NB4 (cell line): ENCODE results near the gene TPM2.

Experiments
- POLR2A ChIP-seq: IDR thresholded peaks from 2 replicates; pipeline ENCODE4 v1.6.1; 2011; ENCODE audit warnings: mild to moderate bottlenecking; ENCODE audit not compliant: insufficient read length; ENCODE audit errors: extremely low read depth
- TF ChIP-seq, protein P1 (sequence below): IDR thresholded peaks from one replicate; pipeline ENCODE4 v1.5.1; 2012; ENCODE audit warnings: low read depth, low read length

DNA sequence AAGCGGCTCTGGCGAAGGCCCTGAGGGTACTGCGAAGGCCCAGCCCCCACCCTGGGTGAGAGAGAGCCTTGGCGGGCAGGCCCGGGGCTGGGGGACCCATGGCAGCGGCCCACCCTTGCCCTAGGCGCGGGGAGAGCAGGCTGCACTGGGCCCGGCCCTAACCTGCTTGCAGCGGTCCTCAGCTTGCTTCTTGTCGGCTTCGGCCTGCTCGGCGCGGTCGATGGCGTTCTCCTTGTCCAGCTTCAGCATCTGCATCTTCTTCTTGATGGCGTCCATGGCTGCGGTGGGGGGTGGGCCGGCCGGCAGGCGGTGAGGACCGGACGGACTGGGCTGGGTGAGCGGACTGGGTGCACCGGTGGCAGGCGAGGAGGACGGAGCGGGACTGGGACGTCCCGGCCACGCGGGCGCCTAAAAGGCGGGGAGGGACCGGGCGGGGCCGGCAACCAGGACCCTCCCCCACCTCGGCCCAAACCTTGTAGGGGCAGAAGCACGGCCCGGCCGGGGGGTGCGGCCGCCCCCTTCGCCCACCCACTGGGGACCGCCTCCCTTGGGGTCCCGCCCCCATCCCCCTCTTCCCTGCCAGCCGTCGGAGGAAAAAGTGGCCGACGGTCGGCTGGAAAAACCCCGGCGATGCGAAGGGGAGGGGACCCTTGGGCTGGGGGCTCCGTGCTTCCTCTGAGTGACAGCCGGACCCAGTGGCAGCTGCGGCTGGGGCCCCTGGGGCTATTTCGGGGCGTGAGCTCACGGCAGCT is at the start of gene TPM2:
- TF ChIP-seq, protein P1, sequence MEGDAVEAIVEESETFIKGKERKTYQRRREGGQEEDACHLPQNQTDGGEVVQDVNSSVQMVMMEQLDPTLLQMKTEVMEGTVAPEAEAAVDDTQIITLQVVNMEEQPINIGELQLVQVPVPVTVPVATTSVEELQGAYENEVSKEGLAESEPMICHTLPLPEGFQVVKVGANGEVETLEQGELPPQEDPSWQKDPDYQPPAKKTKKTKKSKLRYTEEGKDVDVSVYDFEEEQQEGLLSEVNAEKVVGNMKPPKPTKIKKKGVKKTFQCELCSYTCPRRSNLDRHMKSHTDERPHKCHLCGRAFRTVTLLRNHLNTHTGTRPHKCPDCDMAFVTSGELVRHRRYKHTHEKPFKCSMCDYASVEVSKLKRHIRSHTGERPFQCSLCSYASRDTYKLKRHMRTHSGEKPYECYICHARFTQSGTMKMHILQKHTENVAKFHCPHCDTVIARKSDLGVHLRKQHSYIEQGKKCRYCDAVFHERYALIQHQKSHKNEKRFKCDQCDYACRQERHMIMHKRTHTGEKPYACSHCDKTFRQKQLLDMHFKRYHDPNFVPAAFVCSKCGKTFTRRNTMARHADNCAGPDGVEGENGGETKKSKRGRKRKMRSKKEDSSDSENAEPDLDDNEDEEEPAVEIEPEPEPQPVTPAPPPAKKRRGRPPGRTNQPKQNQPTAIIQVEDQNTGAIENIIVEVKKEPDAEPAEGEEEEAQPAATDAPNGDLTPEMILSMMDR, result no peak
- TF ChIP-seq POLR2A, result no peak
